Testis (tissue), 3 donors: ENCODE data around the gene NDE1. TPM values are rescaled to one million over a fixed set of nuclear protein-coding genes. Genes with fewer than 3 reads are reported as not detected.

Experiments
- DNase-seq: peaks from one replicate; pipeline ENCODE4 v3.0.0-alpha.2; 2019
- H3K27ac ChIP-seq, 2 donors: fragments of 200-600 bp; sonication (generic); one replicate each; pipeline ENCODE4 v1.5.1; 2019
- H3K27me3 ChIP-seq: fragments of 200-600 bp; sonication (generic); one replicate; pipeline ENCODE4 v1.5.1; 2019
- H3K36me3 ChIP-seq: fragments of 200-600 bp; sonication (generic); one replicate; pipeline ENCODE4 v1.5.1; 2017; ENCODE audit warnings: low read depth; ENCODE audit errors: missing control alignments
- H3K4me1 ChIP-seq: fragments of 200-600 bp; sonication (generic); one replicate; pipeline ENCODE4 v1.5.1; 2019
- H3K4me3 ChIP-seq, 2 donors: fragments of 200-600 bp; sonication (generic); one replicate each; pipeline ENCODE4 v1.5.1; 2017 to 2019
- H3K9me3 ChIP-seq: fragments of 200-600 bp; sonication (generic); one replicate; pipeline ENCODE4 v1.5.1; 2017
- CTCF ChIP-seq, 3 experiments: fragments of 450-650 bp in 2 of 3; fragments of 200-600 bp in 1 of 3; sonication (generic) in 1 of 3; IDR thresholded peaks; one replicate each; pipeline ENCODE4 v1.5.1; 2016 to 2019; ENCODE audit warnings: antibody characterized with exemption in 3 of 3, mild to moderate bottlenecking in 2 of 3, moderate library complexity in 1 of 3
- POLR2A ChIP-seq: fragments of 450-650 bp; IDR thresholded peaks from one replicate; pipeline ENCODE4 v1.6.1; 2017; ENCODE audit warnings: antibody characterized with exemption, mild to moderate bottlenecking, moderate library complexity
- WGBS, 2 donors: methylation state at CpG; one replicate each; pipeline ENCODE4 v1.1.5; 2018; 5-methylcytosine and 5-hydroxymethylcytosine counted together
- intact Hi-C: fragments of 100-400 bp; cut with DNase I; formaldehyde crosslinking; loops from one replicate; pipeline ENCODE4 v1.15.1; 2023; ENCODE audit warnings: low total_unique reads
- polyA plus RNA-seq: library from polyadenylated mRNA; stranded (reverse); fragments of 350-450 nt; fragmentation: Illumina TruSeq; extraction: RNeasy Lipid Tissue Mini Kit (QIAGEN cat#74804); gene quantifications from one replicate; pipeline ENCODE4 v1.2.3, GENCODE V29; 2014; ENCODE audit warnings: low read depth, low replicate concordance; ENCODE audit not compliant: insufficient read depth
- total RNA-seq, 2 donors: library from RNA; depleted of rRNA; stranded (reverse); fragments of >200 nt; gene quantifications; one replicate each; pipeline ENCODE4 v1.2.3, GENCODE V29; 2016

The NDE1 gene
- total and polyA plus RNA-seq, 3 donors from 2014 or later = 45.2 to 84.3 (median 51.6) TPM

GRCh38 chr16:15716694-15717447 is 66.8 kb downstream of the NDE1 start:
- Histone ChIP-seq H3K4me1 (no peaks in the 10 kb centered on the region), H3K4me3 (no peak overlapping the region), H3K27me3 (no peaks in the 10 kb centered on the region), H3K9me3 (no peaks in the 10 kb centered on the region), H3K27ac (no peak overlapping the region), H3K36me3 (no peaks in the 10 kb centered on the region)
- no peak for DNase-seq
- 92 to 95% methylated on average over 23 of the region's 23 CpGs for WGBS, 2 donors
- TF ChIP-seq CTCF (IDR thresholded peaks at IDR 0.05) (no peak), POLR2A (no peak)
- intact Hi-C loops = no loop called here

DNA sequence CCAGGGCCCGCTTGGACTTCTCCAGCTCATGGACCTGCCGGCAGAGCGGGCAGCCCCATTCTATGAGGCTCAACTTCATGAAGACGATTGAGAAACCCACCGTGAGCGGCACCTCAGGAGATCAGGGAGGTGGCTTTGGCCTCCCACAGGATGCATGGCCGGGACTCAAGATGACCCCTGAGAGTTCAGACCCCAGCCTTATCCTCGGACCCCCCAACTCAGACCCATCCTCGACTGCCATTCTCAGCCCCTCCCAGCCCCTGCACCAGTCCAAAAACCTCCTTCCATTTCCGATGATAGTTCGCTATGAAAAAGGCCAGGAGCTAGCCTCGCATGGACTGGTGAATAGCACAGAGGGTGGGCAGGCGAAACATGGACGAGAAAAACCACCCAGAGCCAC is 71.0 kb downstream of the NDE1 start:
- Histone ChIP-seq H3K27ac (peak overlapping the region; percentile 57 to 76), H3K36me3 (no peaks in the 10 kb centered on the region), H3K4me3 (no peak overlapping the region), H3K4me1 (peaks cover 9% of the 10 kb centered on the region), H3K9me3 (no peaks in the 10 kb centered on the region), H3K27me3 (no peaks in the 10 kb centered on the region)
- no peak for DNase-seq
- TF ChIP-seq CTCF (IDR thresholded peaks at IDR 0.05) (no peak), POLR2A (no peak)
- intact Hi-C loops = no loop called here
- WGBS, 2 donors = 93 to 97% methylated on average over 14 of the region's 14 CpGs

GRCh38 chr16:15723808-15724207 is 73.8 kb downstream of the NDE1 start:
- TF ChIP-seq POLR2A (no peak), CTCF (IDR thresholded peaks at IDR 0.05) (no peak)
- intact Hi-C loops = no loop called here
- no peaks in the 10 kb centered on the region for H3K36me3 ChIP-seq
- no peak for DNase-seq
- H3K27ac ChIP-seq = no peak overlapping the region
- H3K9me3 ChIP-seq = no peaks in the 10 kb centered on the region
- WGBS, 2 donors = 83 to 96% methylated on average over 5 to 7 of the region's 7 CpGs
- H3K4me1 ChIP-seq = peaks cover 9% of the 10 kb centered on the region
- H3K27me3 ChIP-seq = no peaks in the 10 kb centered on the region
- no peak overlapping the region for H3K4me3 ChIP-seq

- no peaks in the 10 kb centered on the region for H3K36me3 ChIP-seq
- WGBS, 2 donors = 90 to 92% methylated on average over 5 of the region's 5 CpGs
- TF ChIP-seq POLR2A (no peak), CTCF (IDR thresholded peaks at IDR 0.05) (no peak)
Observed at GRCh38 chr16:15725641-15726240, 75.7 kb downstream of the NDE1 start.

More at GRCh38 chr16:15725641-15726240, 75.7 kb downstream of the NDE1 start:
- intact Hi-C loops = no loop called here
- no peaks in the 10 kb centered on the region for H3K27me3 ChIP-seq
- peaks cover 9% of the 10 kb centered on the region for H3K4me1 ChIP-seq
- no peak overlapping the region for H3K27ac ChIP-seq
- no peak overlapping the region for H3K4me3 ChIP-seq
- DNase-seq = no peak
- H3K9me3 ChIP-seq = no peaks in the 10 kb centered on the region
